NCI-H2227 (cell line): ENCODE measurements around the gene SFSWAP.
"Not testable (repeated sequence)": the region's sequence is repeated elsewhere in the genome, so short reads cannot be mapped to it uniquely, and the experiment has no call there.

Experiments
- DNase-seq: peaks from one replicate; lab custom pipeline; 2025; ENCODE audit not compliant: unreplicated experiment; lab: John Stamatoyannopoulos, UW

SFSWAP gene

GRCh38 chr12:131701705-131702572 lies 9.0 kb upstream of the SFSWAP start:
- DNase-seq, result no peak

- DNase-seq, result no peak
Measured at GRCh38 chr12:131702573-131702877, 8.4 kb upstream of the SFSWAP start.

- no peak for DNase-seq
Measured at GRCh38 chr12:131703161-131703560, 7.7 kb upstream of the SFSWAP start.

- DNase-seq, result no peak
Measured at GRCh38 chr12:131704509-131704908, 6.4 kb upstream of the SFSWAP start.

- DNase-seq, result not testable (repeated sequence)
Measured at GRCh38 chr12:131706709-131707108, 4.2 kb upstream of the SFSWAP start.

GRCh38 chr12:131709226-131709625 lies 1.7 kb upstream of the SFSWAP start:
- DNase-seq, result no peak

- no peak for DNase-seq
Measured at GRCh38 chr12:131711551-131712205, 788 bp downstream of the SFSWAP start.

- DNase-seq, result no peak
Measured at GRCh38 chr12:131713349-131713748, 2.5 kb downstream of the SFSWAP start.

GRCh38 chr12:131714759-131715158 lies 3.9 kb downstream of the SFSWAP start:
- no peak for DNase-seq

GRCh38 chr12:131716282-131716681 lies 5.4 kb downstream of the SFSWAP start:
- DNase-seq, result no peak

GRCh38 chr12:131720241-131720640 lies 9.4 kb downstream of the SFSWAP start:
- no peak for DNase-seq

GRCh38 chr12:131720921-131721320 lies 10.0 kb downstream of the SFSWAP start:
- no peak for DNase-seq

GRCh38 chr12:131721548-131721947 lies 10.7 kb downstream of the SFSWAP start:
- no peak for DNase-seq

GRCh38 chr12:131723532-131723931 lies 12.6 kb downstream of the SFSWAP start:
- DNase-seq, result no peak

- no peak for DNase-seq
Measured at GRCh38 chr12:131724534-131724933, 13.6 kb downstream of the SFSWAP start.

- no peak for DNase-seq
Measured at GRCh38 chr12:131725503-131725902, 14.6 kb downstream of the SFSWAP start.

- DNase-seq, result no peak
Measured at GRCh38 chr12:131728720-131729119, 17.8 kb downstream of the SFSWAP start.

- no peak for DNase-seq
Measured at GRCh38 chr12:131729254-131729955, 18.5 kb downstream of the SFSWAP start.

GRCh38 chr12:131732996-131733615 lies 22.2 kb downstream of the SFSWAP start:
- DNase-seq, result no peak

- no peak for DNase-seq
Measured at GRCh38 chr12:131733874-131734273, 23.0 kb downstream of the SFSWAP start.

GRCh38 chr12:131734336-131735152 lies 23.7 kb downstream of the SFSWAP start:
- DNase-seq, result no peak
